Measurements from ENCODE around the gene COL17A1.

Gene COL17A1

DNA sequence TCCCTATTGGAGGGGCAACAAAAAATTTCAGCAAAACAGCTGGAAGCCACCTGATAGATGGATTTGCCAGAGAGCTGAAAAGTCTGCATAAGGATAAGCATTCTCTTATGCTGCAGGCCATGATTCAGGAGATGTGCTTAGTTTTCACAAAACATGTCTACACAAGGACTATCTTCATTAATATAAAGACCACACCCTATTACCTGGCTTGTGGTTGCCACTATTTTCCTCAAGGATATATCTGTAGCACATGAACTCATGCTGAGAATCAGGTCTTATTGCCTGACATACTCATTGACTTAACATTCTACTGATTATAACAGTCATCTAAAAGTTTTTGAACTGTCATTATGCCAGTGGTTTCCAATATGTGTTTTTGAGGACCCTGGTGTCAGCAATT, 7.1 kb upstream of the COL17A1 start:
- no peak for DNase-seq

DNA sequence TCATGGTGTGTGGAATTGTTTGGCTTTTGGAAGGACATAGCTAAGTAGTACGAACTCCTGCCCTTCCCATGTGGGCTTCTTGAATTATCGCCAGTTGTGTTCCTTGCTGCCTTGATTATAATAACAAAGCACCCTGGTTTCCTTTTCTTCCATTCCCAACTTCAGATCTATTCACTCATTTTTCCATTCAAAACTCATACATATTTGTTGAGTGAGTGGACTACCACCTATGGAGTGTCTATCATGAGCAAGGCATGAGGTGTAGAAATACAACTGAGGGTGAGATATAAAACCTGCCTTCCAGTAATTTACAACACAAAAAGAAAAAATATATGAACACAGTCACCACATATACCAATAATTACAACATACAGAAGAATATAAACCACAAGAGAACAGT, 4.9 kb upstream of the COL17A1 start:
- DNase-seq = no peak

DNA sequence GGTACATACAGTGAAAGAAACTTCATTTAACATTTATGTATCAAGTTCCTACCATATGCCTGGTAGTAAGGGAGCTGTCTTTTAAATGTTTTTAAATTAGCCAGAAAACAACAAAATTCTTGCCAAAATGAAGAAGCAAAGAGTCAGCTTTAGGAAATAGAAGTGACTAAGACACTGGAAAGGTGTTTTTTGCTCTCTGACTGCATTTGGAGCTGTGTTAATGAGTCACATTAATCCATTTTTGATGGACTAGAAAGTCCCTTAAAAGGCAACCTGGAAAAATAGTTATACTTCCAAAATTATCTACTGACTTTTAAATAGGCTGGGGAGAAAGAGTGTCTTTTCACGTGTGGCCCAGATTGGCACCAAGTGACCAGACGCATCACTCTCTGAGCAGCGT, 3.9 kb upstream of the COL17A1 start:
- no peak for DNase-seq

DNA sequence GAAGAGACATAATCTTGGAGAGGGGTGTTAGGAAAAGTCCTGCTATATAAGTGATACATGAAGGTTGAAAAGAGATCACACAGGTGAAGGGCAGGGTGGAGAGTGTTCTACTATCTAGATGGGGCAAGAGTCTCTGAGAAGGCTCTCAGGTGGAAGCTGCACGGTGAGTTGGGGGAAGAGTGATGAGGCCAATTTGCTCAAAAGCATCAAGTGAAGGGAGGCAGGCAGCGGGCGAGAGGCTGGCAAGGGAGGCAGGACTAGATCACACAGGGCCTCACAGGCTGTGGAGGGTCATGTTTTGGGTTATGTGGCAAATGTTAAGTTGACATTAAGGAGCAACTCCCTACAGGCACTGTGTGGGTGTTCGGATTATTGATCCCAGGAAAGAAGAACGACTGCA, 2.6 kb upstream of the COL17A1 start:
- no peak for DNase-seq

DNA sequence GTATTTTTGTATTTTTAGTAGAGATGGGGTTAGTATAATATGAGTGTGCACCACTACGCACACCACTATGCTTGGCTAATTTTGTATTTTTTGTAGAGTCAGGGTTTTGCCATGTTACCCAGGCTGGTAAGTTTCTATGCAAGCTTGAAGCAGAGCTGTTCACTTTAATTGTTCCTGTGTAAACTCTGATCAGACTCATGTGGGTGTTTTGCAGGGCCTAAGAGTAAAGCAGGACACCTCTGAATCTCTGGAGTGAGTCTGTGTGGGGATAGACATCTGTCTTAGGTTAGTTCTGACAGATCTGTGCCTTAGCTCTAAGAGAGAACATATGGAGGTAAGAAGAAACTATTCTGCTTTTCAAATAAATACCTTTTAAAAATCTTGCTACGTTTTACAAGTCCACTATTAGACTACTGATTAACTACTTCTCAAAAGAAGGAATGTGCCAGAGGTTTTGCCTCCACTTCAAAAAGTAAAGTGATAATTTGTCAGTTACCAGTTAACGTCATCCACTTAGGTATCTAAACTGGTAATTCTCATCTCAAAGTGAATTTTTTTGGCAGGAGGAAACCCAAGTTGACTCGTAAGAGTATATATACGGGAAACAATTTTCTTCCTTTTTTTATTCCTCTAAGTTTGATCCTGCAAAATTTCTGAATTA, 1.1 kb downstream of the COL17A1 start:
- DNase-seq = no peak

DNA sequence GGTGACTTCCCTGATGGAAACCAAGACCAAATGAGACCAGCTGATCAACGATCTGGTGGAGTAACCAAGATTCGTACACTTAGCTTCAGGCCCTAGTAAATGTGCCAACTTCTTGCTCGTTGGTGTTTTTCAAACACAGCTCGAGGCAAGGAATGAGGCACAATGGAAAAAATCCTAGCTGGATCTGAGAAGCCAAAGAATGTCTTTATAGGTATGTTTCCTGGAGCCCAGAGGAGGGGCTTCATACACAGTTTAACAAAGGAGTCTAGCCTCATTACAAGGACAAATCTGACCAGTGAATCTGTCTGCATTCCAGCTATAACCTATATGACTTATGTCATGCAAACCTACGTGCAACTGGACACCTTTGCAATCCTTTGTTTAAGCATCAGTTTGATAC, 3.7 kb downstream of the COL17A1 start:
- no peak for DNase-seq

DNA sequence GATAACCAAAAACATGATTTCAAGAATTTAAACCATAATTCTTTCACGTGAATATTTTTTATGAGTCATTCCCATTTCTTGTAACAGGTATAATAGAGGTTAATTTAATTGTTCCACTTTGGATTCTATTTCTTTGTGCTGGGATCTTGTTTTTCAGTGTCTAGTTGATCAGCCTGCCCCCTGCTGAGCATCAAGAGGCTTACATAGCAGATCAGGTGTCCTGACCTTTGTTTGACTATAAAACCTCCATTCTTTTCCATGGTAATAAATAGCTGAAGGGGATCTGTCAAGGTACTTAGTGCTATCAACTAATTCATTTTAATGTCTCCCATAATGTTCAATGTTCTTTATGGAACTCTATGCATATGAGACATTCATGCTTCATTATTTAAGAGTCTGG, 4.9 kb downstream of the COL17A1 start:
- no peak for DNase-seq

DNA sequence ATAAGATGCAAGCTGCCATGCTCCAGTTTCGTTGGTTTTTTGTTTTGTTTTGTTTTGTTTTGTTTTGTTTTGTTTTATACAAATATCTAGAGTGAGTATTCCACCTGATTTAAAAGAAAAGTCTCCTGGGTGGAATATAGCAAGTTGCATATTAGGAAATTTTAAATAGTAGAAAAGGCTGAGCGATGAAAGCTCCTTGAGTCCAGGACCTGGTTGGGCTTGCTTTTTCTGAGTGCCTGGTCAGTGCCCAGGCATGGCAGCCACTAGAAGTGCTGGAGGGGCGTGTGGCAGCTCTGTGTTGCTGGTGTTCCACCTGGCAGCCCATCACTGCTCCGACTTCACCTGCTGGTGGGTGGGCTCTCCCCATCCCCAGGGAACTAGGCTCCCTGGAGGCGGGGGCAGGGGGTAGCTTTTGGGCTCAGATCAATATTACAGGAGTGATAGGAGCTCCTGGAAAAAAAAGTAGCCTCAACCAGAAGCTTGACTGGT, 8.0 kb downstream of the COL17A1 start:
- DNase-seq = no peak

DNA sequence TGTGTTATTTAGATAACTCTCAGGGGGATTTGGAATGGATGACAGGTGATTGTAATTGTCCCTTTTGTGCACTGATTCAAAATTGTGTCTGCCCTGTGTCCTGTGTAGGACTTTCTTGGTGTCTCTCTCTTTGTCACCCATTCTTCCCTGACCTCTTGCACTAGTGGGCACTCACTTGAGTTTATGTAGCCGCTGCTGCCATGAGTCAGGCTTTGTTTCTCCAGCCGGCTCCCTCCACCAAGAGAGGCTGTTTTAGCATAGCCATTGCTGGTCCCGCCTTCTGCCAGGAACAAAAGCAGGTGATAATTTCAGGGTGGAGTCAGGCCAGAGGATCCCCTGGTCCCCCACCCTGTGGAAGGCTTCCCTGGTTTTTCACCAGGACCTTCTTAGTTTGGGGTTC, 8.4 kb downstream of the COL17A1 start:
- DNase-seq = peak; percentile 34

DNA sequence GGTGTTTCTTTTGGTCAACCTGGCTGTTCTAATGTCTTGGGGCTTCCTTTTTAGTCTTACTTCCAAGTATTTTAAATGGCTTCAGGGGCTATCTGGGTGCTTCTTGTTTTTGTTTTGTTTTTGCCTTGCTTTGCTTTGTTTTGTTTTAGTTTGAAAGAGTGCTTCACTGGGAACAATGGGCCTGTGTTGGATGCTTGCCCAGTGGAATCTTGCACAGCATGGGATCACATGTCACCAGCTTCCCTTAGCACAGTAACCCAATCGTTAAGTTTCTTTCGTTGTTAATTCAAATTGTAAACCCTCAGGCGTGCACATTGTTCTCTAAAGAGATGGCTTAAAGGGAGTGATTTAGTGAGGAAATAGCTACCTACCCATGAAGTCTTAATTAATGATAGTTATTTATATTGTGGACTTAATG, 8.9 kb downstream of the COL17A1 start:
- peak; percentile 44 for DNase-seq

DNA sequence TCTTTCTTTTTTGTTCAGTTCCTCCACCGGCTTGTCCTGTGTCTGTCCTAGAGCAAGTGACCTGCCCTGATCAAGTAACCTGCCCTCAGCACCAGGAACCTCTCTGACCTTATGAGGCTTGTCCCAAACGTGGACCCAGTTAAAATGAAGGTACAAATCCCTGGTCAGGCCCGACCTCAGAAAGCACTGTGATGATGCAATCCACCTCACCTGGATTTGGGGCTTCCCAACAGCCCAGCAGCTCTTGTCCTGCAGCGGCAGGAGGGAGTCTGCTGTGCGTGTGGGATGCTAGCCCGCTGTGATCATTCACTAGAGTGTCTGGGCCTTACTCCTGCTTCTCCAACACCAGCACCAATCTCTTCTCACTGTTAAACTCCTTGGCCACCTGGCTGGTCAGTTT, 11.2 kb downstream of the COL17A1 start:
- DNase-seq = no peak

DNA sequence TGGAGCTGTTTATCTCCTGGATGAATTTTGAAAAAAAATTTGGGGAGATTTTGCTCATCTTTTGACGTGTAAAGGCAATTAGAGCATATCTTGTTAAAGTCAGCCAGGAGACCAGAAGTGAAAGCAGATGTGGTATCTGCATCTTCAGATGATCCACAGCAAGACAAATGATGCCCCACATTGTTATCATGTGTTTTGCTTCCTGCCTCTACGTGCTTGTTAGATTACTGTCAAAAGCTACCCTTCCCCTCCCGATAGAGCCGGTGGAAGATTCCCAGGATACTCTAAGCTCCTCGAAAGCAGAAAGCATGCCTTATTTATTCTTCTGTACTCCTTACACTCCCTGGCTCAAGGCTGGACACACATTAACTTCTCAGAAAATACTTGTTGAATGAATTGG, 12.9 kb downstream of the COL17A1 start:
- DNase-seq = no peak

DNA sequence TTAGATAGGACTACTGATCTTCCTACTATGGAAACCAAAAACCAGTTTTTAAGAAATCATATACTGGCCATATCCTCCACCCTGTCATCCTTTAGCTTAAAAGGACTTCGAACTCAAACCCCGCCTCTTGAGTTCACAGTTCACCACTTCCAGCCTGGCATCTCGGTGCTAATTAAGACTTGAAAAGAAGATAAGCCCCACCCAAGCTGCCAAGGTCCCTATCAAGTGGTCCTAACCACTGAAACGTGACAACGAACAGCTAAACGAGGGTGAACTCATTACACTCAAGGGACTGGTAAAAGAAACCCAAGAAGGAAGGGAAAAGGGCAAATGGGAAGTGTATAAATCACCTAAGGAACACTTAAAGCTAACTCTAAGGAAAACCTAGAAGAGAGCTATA, 16.1 kb downstream of the COL17A1 start:
- peak; percentile 18 for DNase-seq

DNA sequence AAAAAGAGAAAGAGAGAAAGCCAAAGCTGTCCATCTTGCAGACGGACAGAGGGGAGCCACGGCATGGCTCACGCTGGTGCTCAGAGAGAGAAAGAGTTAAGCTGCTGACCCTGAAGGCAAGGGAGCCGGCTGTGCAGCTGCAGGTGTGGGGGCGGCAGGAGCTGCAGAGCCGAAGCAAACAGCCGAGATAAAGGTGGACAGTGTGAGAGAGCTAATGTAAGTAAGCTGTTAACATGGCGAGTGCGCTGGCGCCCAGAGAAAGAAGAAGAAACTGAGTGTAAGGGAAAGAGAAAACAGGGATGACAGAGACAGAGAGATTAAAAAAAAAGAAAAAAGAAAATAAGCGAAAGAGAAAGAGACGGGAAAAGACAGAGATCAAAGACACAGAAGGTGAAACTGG, 18.2 kb downstream of the COL17A1 start:
- no peak for DNase-seq

DNA sequence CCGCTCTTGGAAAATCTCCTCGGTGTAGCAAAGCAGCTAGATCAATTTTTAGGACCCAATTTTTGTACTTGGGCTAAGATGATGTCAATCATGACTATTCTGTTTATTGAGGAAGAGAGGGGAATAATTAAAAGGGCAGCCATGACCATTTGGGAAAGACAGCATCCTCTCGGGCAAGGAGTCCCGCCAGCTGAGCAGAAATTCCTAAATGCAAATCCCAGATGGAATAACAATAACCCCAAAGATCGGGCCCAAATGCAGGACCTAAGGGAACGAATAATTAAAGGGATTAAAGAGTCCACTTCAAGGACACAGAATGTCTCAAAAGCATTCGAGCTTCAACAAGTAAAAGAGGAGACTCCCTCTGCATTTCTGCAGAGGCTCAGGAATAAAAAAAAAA, 18.7 kb downstream of the COL17A1 start:
- no peak for DNase-seq

DNA sequence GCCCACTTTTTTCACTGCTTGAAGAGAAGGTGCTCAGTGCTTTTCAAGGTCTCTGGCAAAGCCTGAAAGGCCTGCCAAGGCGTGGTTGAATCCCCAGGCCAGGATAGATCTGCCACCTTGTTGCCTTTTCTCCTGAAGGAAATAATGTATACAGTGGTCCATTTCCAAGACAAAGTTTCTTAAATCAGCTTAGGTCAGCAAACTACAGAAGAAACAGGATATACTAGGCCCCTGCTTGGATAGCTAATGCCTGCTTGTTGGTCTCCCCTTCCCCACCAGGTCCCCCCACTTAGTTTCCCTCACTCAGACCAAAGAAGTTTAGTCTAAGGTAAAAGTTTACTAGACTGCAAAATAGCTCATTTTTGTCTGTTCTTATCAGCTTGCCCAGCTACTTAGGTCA, 19.9 kb downstream of the COL17A1 start:
- DNase-seq = no peak

DNA sequence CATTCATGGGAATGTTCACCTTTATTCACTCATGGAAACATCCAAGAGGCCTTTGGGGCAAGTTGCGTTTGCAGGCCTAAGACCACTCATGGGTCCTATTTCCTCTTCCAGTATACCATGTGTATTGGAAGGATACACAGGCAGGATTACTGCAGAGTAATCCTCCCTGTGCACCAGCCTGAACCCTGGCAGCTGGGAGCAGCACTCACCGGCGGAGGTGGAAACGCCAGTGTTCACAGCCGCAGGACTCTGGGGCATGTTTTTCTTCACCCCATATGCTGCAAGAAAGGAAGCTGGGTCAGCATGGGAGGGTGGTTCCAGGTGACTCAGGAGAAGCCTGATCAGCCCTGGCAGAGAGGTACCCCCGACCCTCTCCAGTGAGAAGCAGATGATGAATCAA, 24.5 kb downstream of the COL17A1 start:
- no peak for DNase-seq

DNA sequence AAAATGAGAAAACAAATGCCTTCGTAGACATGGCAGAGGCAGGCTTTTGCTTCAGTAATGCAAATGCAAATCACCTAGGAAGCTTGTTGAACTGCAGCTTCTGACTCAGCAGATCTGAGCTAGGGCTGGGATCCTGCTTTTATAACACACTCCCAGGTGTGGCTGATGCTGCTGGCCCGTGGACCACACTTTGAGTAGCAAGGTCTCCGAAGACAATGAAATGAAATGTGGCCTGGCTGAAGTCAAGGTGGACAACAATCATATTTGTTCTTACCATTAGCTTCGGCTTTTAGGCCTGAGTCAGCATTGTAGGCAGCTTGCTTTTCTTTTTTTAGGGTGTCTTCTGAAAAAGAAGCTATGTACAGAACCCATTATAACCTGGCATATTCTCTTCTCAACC, 26.3 kb downstream of the COL17A1 start:
- no peak for DNase-seq

DNA sequence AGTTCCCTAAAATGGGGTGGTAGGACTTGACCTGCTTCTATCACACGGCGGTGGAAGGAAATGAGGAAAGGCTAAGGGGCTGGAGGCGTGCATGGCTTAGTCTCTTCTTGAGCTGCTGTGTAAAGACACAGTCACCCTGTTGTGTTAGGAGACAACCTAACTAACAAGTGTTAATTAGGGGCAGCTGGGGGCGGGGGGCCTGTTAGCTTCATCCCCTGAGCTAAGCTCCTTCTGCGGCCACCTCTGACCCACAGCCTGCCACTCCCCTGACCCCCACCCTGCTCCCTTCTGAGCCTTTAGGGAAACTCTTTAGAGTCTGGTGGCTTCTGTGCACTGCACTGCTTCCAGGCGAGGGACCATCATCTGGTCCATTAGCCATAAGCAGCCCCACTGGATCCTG, 28.0 kb downstream of the COL17A1 start:
- DNase-seq = no peak

DNA sequence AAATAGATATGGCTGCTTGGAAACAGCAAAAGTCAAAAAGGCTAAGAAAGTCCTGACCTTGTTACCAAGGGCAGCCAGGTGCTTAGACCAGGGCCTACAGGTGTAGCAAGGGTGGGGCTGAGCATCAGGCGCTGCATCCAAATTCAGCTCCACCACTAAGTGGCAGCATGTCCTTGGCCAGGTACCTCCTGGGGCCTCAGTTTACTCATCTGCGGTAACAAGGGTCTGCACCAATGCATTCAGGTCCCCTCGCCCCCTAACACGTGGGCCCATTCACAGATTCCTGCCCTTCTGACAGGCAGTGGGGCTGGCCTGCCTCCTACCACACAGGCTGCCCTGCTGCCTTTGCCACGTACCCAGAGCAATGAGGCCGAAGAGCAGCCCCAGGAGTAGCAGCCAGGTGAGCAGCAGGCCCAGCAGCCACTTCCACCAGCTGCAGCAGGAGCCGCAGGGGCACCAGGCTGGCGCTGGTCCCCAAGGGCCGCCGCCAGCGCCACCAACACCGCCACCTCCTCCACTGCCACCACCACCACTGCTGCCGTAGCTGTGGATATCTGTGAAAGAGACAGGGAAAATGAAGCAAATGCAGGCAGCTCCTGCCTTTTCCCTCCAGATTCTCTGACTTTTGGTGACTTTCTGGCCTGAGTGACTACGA, 28.9 kb downstream of the COL17A1 start:
- DNase-seq = no peak

DNA sequence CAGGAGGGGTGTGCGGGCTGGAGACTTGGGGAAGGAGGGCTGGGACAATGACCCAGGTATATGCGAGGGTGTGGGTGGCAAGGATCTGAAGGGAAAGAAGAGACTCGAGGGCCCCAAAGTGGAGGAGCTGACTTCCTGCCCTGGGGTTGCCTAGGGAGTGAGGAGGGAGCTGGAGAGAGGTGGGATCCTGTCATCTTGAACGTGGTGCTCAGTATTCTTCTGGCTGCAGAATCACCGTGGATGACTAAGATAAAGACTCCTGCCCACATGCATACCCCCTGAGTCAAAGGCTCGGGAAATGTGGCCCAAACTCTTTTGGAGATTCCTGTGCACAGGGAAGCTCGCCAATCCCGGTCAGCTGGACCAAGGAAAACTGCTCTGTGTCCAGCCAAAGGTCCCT, 31.2 kb downstream of the COL17A1 start:
- DNase-seq = no peak

DNA sequence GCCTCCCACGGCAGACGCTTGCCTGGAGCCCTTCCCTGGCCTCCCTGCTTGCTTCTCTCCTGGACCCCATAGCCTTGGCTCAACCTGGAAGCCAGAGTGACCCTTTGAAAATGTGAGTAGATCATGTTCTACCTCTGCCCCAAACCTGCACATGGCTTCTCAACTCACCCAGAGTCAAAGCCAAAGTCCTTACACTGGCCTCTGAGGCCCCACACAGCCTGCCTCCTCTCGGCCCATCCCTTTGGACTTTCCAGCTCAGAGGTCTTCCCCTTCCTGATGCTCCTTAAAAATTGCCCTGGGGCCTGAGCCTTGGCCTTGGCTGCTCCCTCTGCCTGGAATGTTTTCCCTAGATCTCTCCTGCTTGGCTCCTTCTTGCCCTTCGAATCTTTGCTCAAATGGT, 32.5 kb downstream of the COL17A1 start:
- no peak for DNase-seq

DNA sequence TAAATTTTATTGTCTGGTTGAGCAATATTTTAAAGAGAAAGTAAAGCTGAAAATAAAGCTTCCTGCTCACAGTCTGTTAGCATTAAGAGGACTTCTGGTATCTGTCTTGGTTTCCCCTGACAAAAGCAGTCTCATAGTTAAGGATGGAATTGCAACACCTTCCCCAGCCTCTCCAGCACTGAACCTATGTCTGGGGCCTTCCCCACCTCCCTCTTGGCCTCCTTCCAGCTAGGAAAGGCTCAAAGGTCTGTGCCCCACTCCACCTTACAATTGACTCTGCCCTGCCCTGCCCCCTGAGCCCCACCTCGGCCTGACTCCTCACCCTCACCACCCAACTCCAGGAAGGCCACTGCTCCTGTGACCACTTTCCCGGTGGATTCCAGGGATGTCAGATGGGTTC, 33.2 kb downstream of the COL17A1 start:
- no peak for DNase-seq

DNA sequence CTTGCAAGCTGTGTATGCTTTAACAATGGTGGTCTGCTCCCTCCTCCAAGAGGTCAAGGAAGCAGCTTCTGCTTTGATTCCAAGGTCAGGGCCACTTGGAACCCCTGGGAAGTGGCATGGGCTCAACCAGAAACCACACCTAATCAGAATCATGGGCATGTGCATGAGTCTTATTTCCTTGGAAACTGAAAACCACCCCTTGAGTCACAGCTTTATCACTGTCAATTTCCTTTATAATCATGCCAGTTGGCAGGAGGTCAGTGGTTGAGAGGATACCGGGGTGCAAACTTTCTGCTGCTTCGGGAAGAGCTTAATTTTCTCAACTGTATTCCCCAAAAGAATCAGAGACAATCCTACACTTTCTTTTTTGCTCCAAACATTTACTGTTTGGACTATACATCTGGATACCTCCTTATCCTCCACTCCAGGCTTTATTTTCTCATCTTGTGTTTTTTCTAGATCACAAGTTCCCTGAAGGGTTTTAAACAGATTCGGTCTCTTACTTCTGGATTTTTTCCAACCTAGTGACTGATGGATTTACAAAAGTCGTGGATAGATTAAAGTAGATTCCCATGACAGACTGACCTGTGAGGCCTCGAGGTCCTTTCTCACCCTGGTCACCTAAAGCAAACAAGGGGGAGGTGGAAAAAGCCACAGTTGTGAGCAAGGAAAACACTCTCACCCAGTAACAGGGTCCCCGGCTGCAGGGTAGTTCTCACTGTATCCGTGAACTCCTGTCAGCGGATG, 36.0 kb downstream of the COL17A1 start:
- no peak for DNase-seq

Measured in DMS79 (cell line).